PC-9 (cell line): ENCODE results near the gene DNAH9. TPM values are rescaled to one million over a fixed set of nuclear protein-coding genes. Genes with fewer than 3 reads are reported as not detected.

Experiments used
- BruUV-seq: library from RNA; stranded (reverse); fragments of 400-500 nt; replicated peaks from 2 replicates; lab custom pipeline; 2021; lab: Mats Ljungman, UMichigan
- CTCF ChIA-PET: fragments of 300-600 bp; sonication (Branson Sonifier 250); formaldehyde crosslinking; loops from one replicate; lab custom pipeline; 2022; ENCODE audit warnings: antibody characterized with exemption; lab: Charles Lee
- POLR2A ChIA-PET: fragments of 300-600 bp; sonication (Branson Sonifier 250); formaldehyde crosslinking; loops from one replicate; lab custom pipeline; 2022; ENCODE audit warnings: antibody characterized with exemption; ENCODE audit not compliant: unreplicated experiment; lab: Charles Lee
- DNase-seq, 2 experiments: peaks; one replicate each; pipeline versions ENCODE4 v3.0.0 to v3.0.0-alpha.2; 2015 to 2022; ENCODE audit warnings: mixed read lengths in 1 of 2
- H2AFZ ChIP-seq: fragments of 200-600 bp; sonication (generic); 2 replicates; pipeline ENCODE4 v1.8.1; 2017; ENCODE audit warnings: antibody characterized with exemption
- H3F3A ChIP-seq: fragments of 200-600 bp; sonication (generic); 2 replicates; pipeline ENCODE4 v1.8.1; 2017; ENCODE audit warnings: antibody characterized with exemption, mild to moderate bottlenecking, low read depth; ENCODE audit not compliant: insufficient read depth
- H3K27ac ChIP-seq: fragments of 200-600 bp; sonication (generic); 2 replicates; pipeline ENCODE4 v1.6.1; 2016; ENCODE audit warnings: mixed run types
- H3K27me3 ChIP-seq: fragments of 200-600 bp; sonication (generic); 2 replicates; pipeline ENCODE4 v1.6.1; 2016; ENCODE audit warnings: low read depth, mixed run types; ENCODE audit not compliant: insufficient read depth
- H3K36me3 ChIP-seq: fragments of 200-600 bp; sonication (generic); 2 replicates; pipeline ENCODE4 v1.6.1; 2016; ENCODE audit warnings: low read depth, mixed run types
- H3K4me1 ChIP-seq: fragments of 200-600 bp; sonication (generic); replicated peaks from 2 replicates; pipeline ENCODE4 v1.6.1; 2016; ENCODE audit warnings: mixed run types; ENCODE audit not compliant: insufficient read depth
- H3K4me2 ChIP-seq: fragments of 200-600 bp; sonication (generic); 2 replicates; pipeline ENCODE4 v1.6.1; 2017; ENCODE audit warnings: mixed run types
- H3K4me3 ChIP-seq: fragments of 200-600 bp; sonication (generic); 2 replicates; pipeline ENCODE4 v1.6.1; 2016; ENCODE audit warnings: mixed run types
- H3K79me2 ChIP-seq: fragments of 200-600 bp; sonication (generic); 2 replicates; pipeline ENCODE4 v1.6.1; 2017; ENCODE audit warnings: low read depth, mixed run types
- H3K9me2 ChIP-seq: fragments of 200-600 bp; sonication (generic); 2 replicates; pipeline ENCODE4 v1.8.1; 2017; ENCODE audit warnings: mild to moderate bottlenecking; ENCODE audit not compliant: insufficient read depth
- H3K9me3 ChIP-seq: fragments of 200-600 bp; sonication (generic); 2 replicates; pipeline ENCODE4 v1.8.1; 2016; ENCODE audit warnings: low read depth; ENCODE audit not compliant: insufficient read depth
- H4K20me1 ChIP-seq: fragments of 200-600 bp; sonication (generic); 2 replicates; pipeline ENCODE4 v1.8.1; 2017; ENCODE audit not compliant: insufficient read depth
- CTCF ChIP-seq: fragments of 200-600 bp; sonication (generic); conservative IDR thresholded peaks from 2 replicates; pipeline ENCODE4 v1.6.1; 2017; ENCODE audit warnings: mixed run types, antibody characterized with exemption, mild to moderate bottlenecking, moderate library complexity
- EZH2 ChIP-seq: fragments of 200-600 bp; sonication (generic); IDR thresholded peaks from 2 replicates; pipeline ENCODE4 v1.8.0; 2017; ENCODE audit warnings: antibody characterized with exemption, low read depth
- intact Hi-C: fragments of 100-400 bp; cut with micrococcal nuclease; formaldehyde crosslinking; loops from one replicate; pipeline ENCODE4 v1.10.0; 2022; ENCODE audit not compliant: unreplicated experiment
- total RNA-seq: library from RNA; stranded (reverse); gene quantifications from 2 replicates; pipeline ENCODE4 v1.2.3, GENCODE V29; 2021

The DNAH9 gene
- total RNA-seq, 1 experiment from 2014 or later, result not detected

GRCh38 chr17:11996722-11997146 is 398.5 kb downstream of the DNAH9 start:
- TSS peak; percentile 80 for BruUV-seq
- Histone ChIP-seq H3K79me2 (no peaks in the 10 kb centered on the region), H3K9me3 (no peaks in the 10 kb centered on the region), H3K36me3 (no peaks in the 10 kb centered on the region), H3K27ac (0 out of 2 replicates have a peak overlapping the region, but pooled peaks have one; percentile 24), H3K4me1 (no peaks in the 10 kb centered on the region; the same call in 1 of the 2 replicates), H3K4me3 (peak overlapping the region; percentile 90), H4K20me1 (no peaks in the 10 kb centered on the region), H3K27me3 (no peaks in the 10 kb centered on the region), H3F3A (no peaks in the 10 kb centered on the region), H3K9me2 (no peaks in the 10 kb centered on the region), H3K4me2 (peak overlapping the region; percentile 85), H2AFZ (peak overlapping the region; percentile 100)
- ChIA-PET POLR2A (interaction anchor here (0.5 to 1.6 kb wide), 14 partner anchors 10 to 745 kb away, joined by 3 to 15 read pairs (median 5); partner anchors contain the start of gene MAP2K4), CTCF (interaction anchor here (0.7 to 1.0 kb wide), 3 partner anchors 8 to 52 kb away, joined by 3 read pairs; partner anchors contain the start of gene MAP2K4)
- TF ChIP-seq EZH2 (no peak), CTCF (no peak)
- intact Hi-C loops, result loop anchor here (1.0 to 2.0 kb wide), 2 partner anchors 24 to 52 kb away; partner anchors contain the start of gene MAP2K4
- DNase-seq, result peak in 1 of 2 experiments; percentile 35

GRCh38 chr17:11997147-11997971 is 399.1 kb downstream of the DNAH9 start, which contains the start of gene ZNF18:
TSS of gene ZNF18 (minus strand) at chr17:11997475. CDS start at chr17:11992829, 4,646 bp downstream.
- Histone ChIP-seq H3K4me1 (no peaks in the 10 kb centered on the region; the same call in 1 of the 2 replicates), H3K9me3 (no peaks in the 10 kb centered on the region), H3K79me2 (no peaks in the 10 kb centered on the region), H3K4me2 (peak within 1 kb of the TSS; percentile 85), H3K36me3 (no peaks in the 10 kb centered on the region), H4K20me1 (no peaks in the 10 kb centered on the region), H3K27ac (0 out of 2 replicates have a peak within 1 kb of the TSS, but pooled peaks have one; percentile 24), H2AFZ (peak within 1 kb of the TSS; percentile 100), H3F3A (no peaks in the 10 kb centered on the region), H3K9me2 (no peaks in the 10 kb centered on the region), H3K27me3 (no peaks in the 10 kb centered on the region), H3K4me3 (peak within 1 kb of the TSS; percentile 90)
- POLR2A ChIA-PET, result interaction anchor here (0.5 to 1.6 kb wide), 17 partner anchors 9 to 184 kb away, joined by 3 to 15 read pairs (median 5); partner anchors contain the start of gene MAP2K4
- CTCF ChIA-PET, result interaction anchor here (0.7 to 1.0 kb wide), 5 partner anchors 9 to 51 kb away, joined by 3 to 4 read pairs (median 3); partner anchors contain the start of gene MAP2K4
- no peak for TF ChIP-seq EZH2
- no peak for TF ChIP-seq CTCF
- intact Hi-C loops, result loop anchor here (1.0 to 2.0 kb wide), 2 partner anchors 23 to 51 kb away; partner anchors contain the start of gene MAP2K4
- BruUV-seq, result TSS peak; percentile 80
- DNase-seq, result peak; percentile 75 to 98

- no peak overlapping the region for H3K27ac ChIP-seq
- intact Hi-C loops, result loop anchor here (1.0 to 2.0 kb wide), 2 partner anchors 22 to 51 kb away; partner anchors contain the start of gene MAP2K4
Measured at GRCh38 chr17:11997972-11998233, 399.6 kb downstream of the DNAH9 start.

More at GRCh38 chr17:11997972-11998233, 399.6 kb downstream of the DNAH9 start:
- peak overlapping the region; percentile 85 for H3K4me2 ChIP-seq
- no peak for DNase-seq
- POLR2A ChIA-PET, result interaction anchor here (1.3 to 1.6 kb wide), 2 partner anchors 23 to 27 kb away, joined by 10 to 11 read pairs; partner anchors contain the start of gene MAP2K4
- TF ChIP-seq CTCF (no peak), EZH2 (no peak)
- no peaks in the 10 kb centered on the region for H3K9me2 ChIP-seq
- no peaks in the 10 kb centered on the region; the same call in 1 of the 2 replicates for H3K4me1 ChIP-seq
- no peaks in the 10 kb centered on the region for H3F3A ChIP-seq
- no peaks in the 10 kb centered on the region for H3K36me3 ChIP-seq
- H3K9me3 ChIP-seq, result no peaks in the 10 kb centered on the region
- H4K20me1 ChIP-seq, result no peaks in the 10 kb centered on the region
- H2AFZ ChIP-seq, result peak overlapping the region; percentile 97
- H3K4me3 ChIP-seq, result peak overlapping the region; percentile 90
- CTCF ChIA-PET, result interaction anchor here (0.7 to 1.0 kb wide), 4 partner anchors 9 to 27 kb away, joined by 3 to 4 read pairs (median 3); partner anchors contain the start of gene MAP2K4
- no peaks in the 10 kb centered on the region for H3K79me2 ChIP-seq
- BruUV-seq, result no TSS peak
- no peaks in the 10 kb centered on the region for H3K27me3 ChIP-seq
